DND-41 (cell line): ENCODE data around the gene CATSPER3.

ENCODE experiments used
- ATAC-seq: fragments of 200-7000 bp; cut with Tn5 transposase; 3 replicates; pipeline ENCODE4 v1.9.1; 2021; ENCODE audit warnings: low read depth; ENCODE audit not compliant: insufficient read depth
- DNase-seq: peaks from one replicate; pipeline ENCODE4 v3.0.0-alpha.2; 2020
- H2AFZ ChIP-seq: 2 replicates; pipeline ENCODE4 v1.6.0; 2012; ENCODE audit warnings: low read depth, low read length
- H3K27ac ChIP-seq: 2 replicates; pipeline ENCODE4 v1.5.1; 2012; ENCODE audit warnings: low read length, inconsistent platforms
- H3K27me3 ChIP-seq: fragments of 200-600 bp; sonication (generic); 2 replicates; pipeline ENCODE4 v1.6.0; 2012; ENCODE audit warnings: low read length, mild to moderate bottlenecking, inconsistent platforms; ENCODE audit not compliant: insufficient read depth, poor library complexity
- H3K36me3 ChIP-seq: 2 replicates; pipeline ENCODE4 v1.5.1; 2012; ENCODE audit warnings: low read length, inconsistent platforms; ENCODE audit not compliant: insufficient read depth
- H3K4me1 ChIP-seq: 2 replicates; pipeline ENCODE4 v1.5.1; 2012; ENCODE audit warnings: mild to moderate bottlenecking, low read length; ENCODE audit not compliant: insufficient read depth
- H3K4me2 ChIP-seq: 2 replicates; pipeline ENCODE4 v1.6.0; 2012; ENCODE audit warnings: mild to moderate bottlenecking, moderate library complexity, low read length, inconsistent platforms; ENCODE audit not compliant: insufficient read depth
- H3K4me3 ChIP-seq, 2 experiments: fragments of 200-600 bp in 1 of 2; shearing (Covaris generic) in 1 of 2; 2 replicates each; pipeline ENCODE4 v1.5.1; 2012 to 2016; ENCODE audit warnings: inconsistent platforms in 2 of 2, low read length in 2 of 2, mild to moderate bottlenecking in 2 of 2, low read depth in 1 of 2, moderate library complexity in 1 of 2
- H3K79me2 ChIP-seq: 2 replicates; pipeline ENCODE4 v1.6.0; 2012; ENCODE audit warnings: low read length, inconsistent platforms; ENCODE audit not compliant: insufficient read depth
- H3K9ac ChIP-seq: 2 replicates; pipeline ENCODE4 v1.6.0; 2012; ENCODE audit warnings: low read depth, mild to moderate bottlenecking, inconsistent platforms, low read length, moderate library complexity
- H3K9me3 ChIP-seq: 2 replicates; pipeline ENCODE4 v1.5.1; 2012; ENCODE audit warnings: low read length, moderate library complexity, mild to moderate bottlenecking, inconsistent platforms; ENCODE audit not compliant: insufficient read depth, severe bottlenecking
- H4K20me1 ChIP-seq: 2 replicates; pipeline ENCODE4 v1.6.0; 2012; ENCODE audit warnings: low read length; ENCODE audit not compliant: insufficient read depth
- EZH2 ChIP-seq: IDR thresholded peaks from 3 replicates; pipeline ENCODE4 v1.6.1; 2012; ENCODE audit warnings: borderline replicate concordance, low read depth, mild to moderate bottlenecking, moderate library complexity, low read length, inconsistent platforms; ENCODE audit not compliant: severe bottlenecking
- TF ChIP-seq, protein P1 (sequence below): IDR thresholded peaks from 2 replicates; pipeline ENCODE4 v1.5.1; 2012; ENCODE audit warnings: borderline replicate concordance, low read length, moderate library complexity, mild to moderate bottlenecking; ENCODE audit not compliant: poor library complexity, severe bottlenecking; ENCODE audit errors: extremely low read depth

CATSPER3 gene

DNA sequence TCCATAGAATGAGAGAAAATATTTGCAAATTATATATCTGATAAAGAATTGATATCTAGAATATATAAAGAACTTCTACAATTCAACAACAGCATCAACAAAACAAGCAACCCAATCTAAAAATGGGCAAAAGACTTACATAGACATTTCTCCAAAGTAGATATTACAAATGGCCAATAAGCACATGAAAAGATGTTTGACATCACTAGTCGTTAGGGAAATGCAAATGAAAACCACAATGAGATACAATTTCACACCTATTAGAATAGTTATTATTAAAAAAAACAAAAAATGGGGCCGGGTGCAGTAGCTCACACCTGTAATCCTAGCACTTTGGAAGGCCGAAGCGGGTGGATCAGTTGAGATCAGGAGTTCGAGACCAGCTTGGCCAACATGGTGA is 24.4 kb downstream of the CATSPER3 start:
- Histone ChIP-seq H3K4me3 (no peak overlapping the region), H3K4me1 (no peaks in the 10 kb centered on the region), H4K20me1 (no peaks in the 10 kb centered on the region), H3K79me2 (no peaks in the 10 kb centered on the region), H3K27ac (no peak overlapping the region), H2AFZ (no peak overlapping the region), H3K36me3 (no peaks in the 10 kb centered on the region), H3K4me2 (no peak overlapping the region), H3K27me3 (no peaks in the 10 kb centered on the region), H3K9me3 (no peaks in the 10 kb centered on the region), H3K9ac (no peak overlapping the region)
- no peak for DNase-seq
- ATAC-seq = no peak
- TF ChIP-seq, protein P1, sequence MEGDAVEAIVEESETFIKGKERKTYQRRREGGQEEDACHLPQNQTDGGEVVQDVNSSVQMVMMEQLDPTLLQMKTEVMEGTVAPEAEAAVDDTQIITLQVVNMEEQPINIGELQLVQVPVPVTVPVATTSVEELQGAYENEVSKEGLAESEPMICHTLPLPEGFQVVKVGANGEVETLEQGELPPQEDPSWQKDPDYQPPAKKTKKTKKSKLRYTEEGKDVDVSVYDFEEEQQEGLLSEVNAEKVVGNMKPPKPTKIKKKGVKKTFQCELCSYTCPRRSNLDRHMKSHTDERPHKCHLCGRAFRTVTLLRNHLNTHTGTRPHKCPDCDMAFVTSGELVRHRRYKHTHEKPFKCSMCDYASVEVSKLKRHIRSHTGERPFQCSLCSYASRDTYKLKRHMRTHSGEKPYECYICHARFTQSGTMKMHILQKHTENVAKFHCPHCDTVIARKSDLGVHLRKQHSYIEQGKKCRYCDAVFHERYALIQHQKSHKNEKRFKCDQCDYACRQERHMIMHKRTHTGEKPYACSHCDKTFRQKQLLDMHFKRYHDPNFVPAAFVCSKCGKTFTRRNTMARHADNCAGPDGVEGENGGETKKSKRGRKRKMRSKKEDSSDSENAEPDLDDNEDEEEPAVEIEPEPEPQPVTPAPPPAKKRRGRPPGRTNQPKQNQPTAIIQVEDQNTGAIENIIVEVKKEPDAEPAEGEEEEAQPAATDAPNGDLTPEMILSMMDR = no peak
- TF ChIP-seq EZH2 = no peak

DNA sequence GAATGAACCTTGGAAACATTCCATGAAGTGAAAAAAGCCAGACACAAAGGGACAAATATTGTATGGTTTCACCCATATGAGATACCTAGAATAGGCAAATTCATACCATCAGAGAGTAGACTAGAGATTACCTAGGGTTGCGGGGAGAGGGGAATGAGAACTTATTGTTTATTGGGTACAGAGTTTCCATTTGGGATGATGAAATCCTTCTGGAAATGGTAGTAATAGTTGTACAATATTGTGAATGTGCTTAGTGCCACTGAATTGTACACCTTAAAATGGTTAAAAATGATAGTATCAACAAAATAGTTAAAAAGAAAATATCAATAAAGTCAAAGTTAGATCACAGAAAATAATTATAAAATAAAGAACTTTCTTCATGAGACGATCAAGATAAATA is 25.5 kb downstream of the CATSPER3 start:
- Histone ChIP-seq H3K4me2 (no peak overlapping the region), H2AFZ (no peak overlapping the region), H3K4me3 (no peak overlapping the region), H3K36me3 (no peaks in the 10 kb centered on the region), H3K9me3 (no peaks in the 10 kb centered on the region), H3K27me3 (no peaks in the 10 kb centered on the region), H3K9ac (no peak overlapping the region), H3K79me2 (no peaks in the 10 kb centered on the region), H3K27ac (no peak overlapping the region), H3K4me1 (no peaks in the 10 kb centered on the region), H4K20me1 (no peaks in the 10 kb centered on the region)
- ATAC-seq (no peak), DNase-seq (no peak)
- TF ChIP-seq, protein P1 = no peak
- TF ChIP-seq EZH2 = no peak

DNA sequence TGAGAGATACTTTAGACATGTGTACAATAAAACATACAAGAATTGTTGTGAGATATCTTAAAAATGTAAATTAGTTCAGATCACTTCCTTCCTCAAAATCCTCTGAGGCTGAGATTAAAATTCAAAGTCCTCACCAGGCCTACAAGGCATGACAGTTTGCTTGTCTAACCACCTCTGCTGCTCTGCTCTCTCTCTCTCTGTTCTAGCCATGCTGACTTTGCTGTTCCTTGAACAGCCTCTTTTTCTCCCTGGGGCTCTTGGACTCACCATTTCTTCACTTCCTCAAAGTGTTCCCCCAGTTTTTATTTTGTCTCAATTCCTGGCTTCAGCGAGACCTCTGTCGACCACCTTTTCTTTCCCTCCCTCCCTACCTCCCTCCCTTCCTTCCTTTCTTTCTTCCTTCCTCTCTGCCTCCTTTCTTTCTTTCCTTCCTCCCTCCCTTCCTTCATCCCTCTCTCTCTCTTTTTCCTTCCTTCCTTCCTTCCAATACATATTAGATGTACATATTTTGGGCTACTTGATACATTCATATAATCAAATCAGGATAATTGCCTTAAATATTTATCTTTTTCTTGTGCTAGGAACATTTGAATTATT is 27.0 kb downstream of the CATSPER3 start:
- H3K27me3 ChIP-seq = no peaks in the 10 kb centered on the region

More for the DNA sequence above, 27.0 kb downstream of the CATSPER3 start:
- DNase-seq (no peak), ATAC-seq (no peak)
- H2AFZ ChIP-seq = no peak overlapping the region
- H3K79me2 ChIP-seq = no peaks in the 10 kb centered on the region
- no peaks in the 10 kb centered on the region for H3K4me1 ChIP-seq
- no peaks in the 10 kb centered on the region for H3K9me3 ChIP-seq
- no peak overlapping the region for H3K9ac ChIP-seq
- no peak for TF ChIP-seq EZH2
- TF ChIP-seq, protein P1 = no peak
- no peaks in the 10 kb centered on the region for H3K36me3 ChIP-seq
- no peak overlapping the region for H3K4me2 ChIP-seq
- H4K20me1 ChIP-seq = no peaks in the 10 kb centered on the region
- no peak overlapping the region for H3K4me3 ChIP-seq
- no peak overlapping the region for H3K27ac ChIP-seq
